Measurements from ENCODE around the gene RBM39.
"Not testable (repeated sequence)": the region's sequence is repeated elsewhere in the genome, so short reads cannot be mapped to it uniquely, and the experiment has no call there.

Gene RBM39

DNA sequence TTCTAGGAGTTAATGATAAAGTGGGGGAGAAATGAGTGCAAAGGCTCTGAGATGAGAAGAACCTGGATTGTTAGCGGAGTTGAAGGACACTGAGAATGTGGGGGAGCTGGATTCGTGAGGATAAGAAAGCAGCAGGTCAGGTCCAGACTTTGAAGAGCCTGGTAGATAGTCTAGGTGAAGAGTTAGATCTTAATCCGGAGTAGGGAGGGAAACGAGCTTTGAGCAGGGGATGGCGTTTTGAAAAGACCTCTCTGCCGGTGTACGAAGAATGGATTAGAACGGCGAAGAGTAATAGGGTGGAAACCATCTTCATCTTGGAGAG is 29.3 kb upstream of the RBM39 start:
- peaks cover 37% of the 10 kb centered on the region for H3K4me1 ChIP-seq (ENCODE audit: control insufficient read depth, insufficient read depth, low read length)
- no peak overlapping the region for H3K4me3 ChIP-seq (ENCODE audit: low read length)
- no peaks in the 10 kb centered on the region for H3K9me3 ChIP-seq (ENCODE audit: control insufficient read depth, low read length)
- H3K27me3 ChIP-seq (ENCODE audit: control insufficient read depth, insufficient read depth, low read length): no peaks in the 10 kb centered on the region
- H3K36me3 ChIP-seq (ENCODE audit: control insufficient read depth, insufficient read depth, low read length): peaks cover 7% of the 10 kb centered on the region
- H3K9ac ChIP-seq (ENCODE audit: low read length): peak overlapping the region; percentile 15

DNA sequence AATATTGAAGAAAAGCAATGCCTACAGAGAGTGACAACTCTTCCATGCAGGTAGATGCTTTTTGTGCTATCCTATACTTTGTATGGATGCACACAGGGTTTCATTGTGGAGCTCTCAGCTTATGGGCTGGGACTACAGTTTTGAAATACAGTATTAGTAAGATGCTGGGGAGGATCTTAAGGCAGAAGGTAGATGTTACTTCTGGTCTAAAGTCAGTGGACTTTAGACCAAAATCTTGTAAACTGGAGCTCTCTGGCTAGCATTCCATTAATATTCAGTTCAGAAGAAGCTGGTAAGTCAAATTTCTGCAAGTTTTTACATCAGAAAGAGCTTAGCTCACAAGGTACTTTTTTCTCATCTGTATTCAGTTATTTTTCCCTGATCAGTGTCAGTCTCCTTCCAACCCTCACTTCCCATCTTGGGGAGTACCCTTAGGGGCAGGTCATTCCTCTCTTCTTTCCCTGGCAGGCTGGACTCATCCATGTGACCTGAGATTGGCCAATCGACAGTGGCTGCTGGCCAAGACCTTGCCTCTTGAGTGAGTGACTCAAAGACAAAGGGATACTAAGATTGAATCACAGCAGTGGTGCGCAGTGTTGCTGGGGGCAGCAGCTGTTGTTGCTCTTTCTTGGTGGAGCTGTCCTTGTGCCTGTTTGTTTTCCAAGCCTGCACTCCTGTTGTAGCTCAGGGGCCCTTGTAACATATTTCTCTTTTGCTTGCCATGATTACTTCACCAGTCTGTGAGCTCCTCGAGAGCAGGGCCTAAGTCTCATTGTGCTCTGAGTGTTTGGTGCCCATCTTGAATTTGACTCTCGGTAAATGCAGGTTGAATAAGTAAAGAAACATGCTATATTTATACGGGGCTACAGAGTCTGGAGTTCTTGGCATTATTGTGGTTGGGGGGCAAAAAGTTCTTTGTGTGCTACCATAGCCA is 26.9 kb upstream of the RBM39 start:
- no peaks in the 10 kb centered on the region for H3K36me3 ChIP-seq (ENCODE audit: control insufficient read depth, insufficient read depth, low read length)
- no peaks in the 10 kb centered on the region for H3K9me3 ChIP-seq (ENCODE audit: control insufficient read depth, low read length)
- H3K4me1 ChIP-seq (ENCODE audit: control insufficient read depth, insufficient read depth, low read length): peaks cover 36% of the 10 kb centered on the region
- no peak overlapping the region for H3K4me3 ChIP-seq (ENCODE audit: low read length)
- no peaks in the 10 kb centered on the region for H3K27me3 ChIP-seq (ENCODE audit: control insufficient read depth, insufficient read depth, low read length)
- H3K9ac ChIP-seq (ENCODE audit: low read length): no peak overlapping the region

- Histone ChIP-seq H3K9me3 (ENCODE audit: control insufficient read depth, low read length) (no peaks in the 10 kb centered on the region), H3K36me3 (ENCODE audit: control insufficient read depth, insufficient read depth, low read length) (no peaks in the 10 kb centered on the region), H3K9ac (ENCODE audit: low read length) (peak overlapping the region; percentile 23), H3K4me1 (ENCODE audit: control insufficient read depth, insufficient read depth, low read length) (peaks cover 30% of the 10 kb centered on the region), H3K27me3 (ENCODE audit: control insufficient read depth, insufficient read depth, low read length) (no peaks in the 10 kb centered on the region), H3K4me3 (ENCODE audit: low read length) (no peak overlapping the region)
Measured at GRCh38 chr20:35767683-35768481, 25.8 kb upstream of the RBM39 start.

DNA sequence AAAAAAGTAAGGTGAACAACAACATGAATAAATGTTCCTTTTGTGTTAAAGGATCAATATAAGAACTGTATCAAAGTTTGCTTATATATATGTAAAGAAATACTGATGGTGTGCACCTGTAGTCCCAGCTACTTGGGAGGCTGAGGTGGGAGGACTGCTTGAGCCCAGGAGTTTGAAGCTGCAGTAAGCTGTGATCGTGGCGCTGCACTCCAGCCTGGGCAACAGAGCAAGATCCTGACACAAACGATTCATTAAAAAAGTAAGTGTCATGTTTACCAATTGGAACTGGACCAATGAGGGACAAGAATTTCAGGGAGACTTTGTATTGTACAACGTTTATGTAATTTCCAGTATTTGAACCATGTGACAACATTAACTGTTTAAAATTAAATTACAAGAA is 24.8 kb upstream of the RBM39 start:
- H3K36me3 ChIP-seq (ENCODE audit: control insufficient read depth, insufficient read depth, low read length): no peaks in the 10 kb centered on the region

DNA sequence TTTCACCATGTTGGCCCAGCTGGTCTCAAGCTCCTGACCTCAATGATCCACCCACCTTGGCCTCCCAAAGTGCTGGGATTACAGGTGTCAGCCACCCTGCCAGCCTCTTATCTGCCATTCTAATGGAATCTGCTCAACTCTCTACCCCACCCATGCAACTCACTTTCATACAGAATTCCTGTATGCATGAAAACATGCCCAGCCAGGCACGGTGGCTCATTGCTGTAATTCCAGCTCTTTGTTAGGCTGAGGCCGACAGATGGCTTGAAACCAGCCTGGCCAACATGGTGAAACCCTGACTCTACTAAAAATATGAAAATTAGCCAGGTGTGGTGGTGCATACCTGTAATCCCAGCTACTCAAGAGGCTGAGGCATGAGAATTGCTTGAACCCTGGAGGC is 22.9 kb upstream of the RBM39 start:
- not testable (repeated sequence) for H3K9me3 ChIP-seq (ENCODE audit: control insufficient read depth, low read length); H3K36me3 ChIP-seq (ENCODE audit: control insufficient read depth, insufficient read depth, low read length); H3K9ac ChIP-seq (ENCODE audit: low read length); H3K4me3 ChIP-seq (ENCODE audit: low read length); H3K27me3 ChIP-seq (ENCODE audit: control insufficient read depth, insufficient read depth, low read length)
- H3K4me1 ChIP-seq (ENCODE audit: control insufficient read depth, insufficient read depth, low read length): peaks cover 19% of the 10 kb centered on the region

More for the DNA sequence above, 24.8 kb upstream of the RBM39 start:
- peaks cover 27% of the 10 kb centered on the region for H3K4me1 ChIP-seq (ENCODE audit: control insufficient read depth, insufficient read depth, low read length)
- no peaks in the 10 kb centered on the region for H3K27me3 ChIP-seq (ENCODE audit: control insufficient read depth, insufficient read depth, low read length)
- H3K9ac ChIP-seq (ENCODE audit: low read length): no peak overlapping the region
- no peak overlapping the region for H3K4me3 ChIP-seq (ENCODE audit: low read length)
- no peaks in the 10 kb centered on the region for H3K9me3 ChIP-seq (ENCODE audit: control insufficient read depth, low read length)

GRCh38 chr20:35762461-35762860 is 20.4 kb upstream of the RBM39 start:
- Histone ChIP-seq H3K36me3 (ENCODE audit: control insufficient read depth, insufficient read depth, low read length) (no peaks in the 10 kb centered on the region), H3K9me3 (ENCODE audit: control insufficient read depth, low read length) (no peaks in the 10 kb centered on the region), H3K9ac (ENCODE audit: low read length) (no peak overlapping the region), H3K4me3 (ENCODE audit: low read length) (no peak overlapping the region), H3K27me3 (ENCODE audit: control insufficient read depth, insufficient read depth, low read length) (no peaks in the 10 kb centered on the region), H3K4me1 (ENCODE audit: control insufficient read depth, insufficient read depth, low read length) (no peaks in the 10 kb centered on the region)

- H3K36me3 ChIP-seq (ENCODE audit: control insufficient read depth, insufficient read depth, low read length); H3K9ac ChIP-seq (ENCODE audit: low read length); H3K9me3 ChIP-seq (ENCODE audit: control insufficient read depth, low read length); H3K4me1 ChIP-seq (ENCODE audit: control insufficient read depth, insufficient read depth, low read length); H3K27me3 ChIP-seq (ENCODE audit: control insufficient read depth, insufficient read depth, low read length); H3K4me3 ChIP-seq (ENCODE audit: low read length): not testable (repeated sequence)
Measured at GRCh38 chr20:35761548-35761947, 19.5 kb upstream of the RBM39 start.

- H3K9ac ChIP-seq (ENCODE audit: low read length): no peak overlapping the region
- H3K4me1 ChIP-seq (ENCODE audit: control insufficient read depth, insufficient read depth, low read length): no peaks in the 10 kb centered on the region
- H3K4me3 ChIP-seq (ENCODE audit: low read length): no peak overlapping the region
- no peaks in the 10 kb centered on the region for H3K27me3 ChIP-seq (ENCODE audit: control insufficient read depth, insufficient read depth, low read length)
- no peaks in the 10 kb centered on the region for H3K36me3 ChIP-seq (ENCODE audit: control insufficient read depth, insufficient read depth, low read length)
- no peaks in the 10 kb centered on the region for H3K9me3 ChIP-seq (ENCODE audit: control insufficient read depth, low read length)
Measured at GRCh38 chr20:35757098-35757705, 15.1 kb upstream of the RBM39 start.

GRCh38 chr20:35756404-35756803 is 14.3 kb upstream of the RBM39 start:
- H3K9me3 ChIP-seq (ENCODE audit: control insufficient read depth, low read length): no peaks in the 10 kb centered on the region
- H3K27me3 ChIP-seq (ENCODE audit: control insufficient read depth, insufficient read depth, low read length): no peaks in the 10 kb centered on the region
- H3K4me1 ChIP-seq (ENCODE audit: control insufficient read depth, insufficient read depth, low read length): no peaks in the 10 kb centered on the region
- H3K36me3 ChIP-seq (ENCODE audit: control insufficient read depth, insufficient read depth, low read length): no peaks in the 10 kb centered on the region
- H3K9ac ChIP-seq (ENCODE audit: low read length): no peak overlapping the region
- H3K4me3 ChIP-seq (ENCODE audit: low read length): no peak overlapping the region

GRCh38 chr20:35750611-35751010 is 8.6 kb upstream of the RBM39 start:
- no peaks in the 10 kb centered on the region for H3K9me3 ChIP-seq (ENCODE audit: control insufficient read depth, low read length)
- H3K4me1 ChIP-seq (ENCODE audit: control insufficient read depth, insufficient read depth, low read length): no peaks in the 10 kb centered on the region
- peaks cover 10% of the 10 kb centered on the region for H3K27me3 ChIP-seq (ENCODE audit: control insufficient read depth, insufficient read depth, low read length)
- H3K9ac ChIP-seq (ENCODE audit: low read length): no peak overlapping the region
- no peaks in the 10 kb centered on the region for H3K36me3 ChIP-seq (ENCODE audit: control insufficient read depth, insufficient read depth, low read length)
- no peak overlapping the region for H3K4me3 ChIP-seq (ENCODE audit: low read length)

DNA sequence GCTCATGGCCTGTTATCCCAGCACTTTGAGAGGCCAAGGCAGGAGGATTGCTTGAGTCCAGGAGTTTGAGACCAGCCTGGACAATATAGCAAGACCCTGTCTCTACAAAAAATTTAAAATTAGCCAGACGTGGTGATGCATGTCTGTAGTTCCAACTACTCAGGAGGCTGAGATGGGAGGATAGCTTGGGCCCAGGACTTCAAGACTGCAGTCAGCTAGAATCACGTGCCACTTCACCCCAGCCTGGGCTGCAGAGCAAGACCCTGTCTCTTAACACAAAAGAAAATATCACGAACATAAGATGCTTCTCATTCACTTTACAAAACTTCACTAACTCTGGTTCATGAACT is 2.4 kb upstream of the RBM39 start:
- not testable (repeated sequence) for H3K36me3 ChIP-seq (ENCODE audit: control insufficient read depth, insufficient read depth, low read length); H3K9ac ChIP-seq (ENCODE audit: low read length); H3K9me3 ChIP-seq (ENCODE audit: control insufficient read depth, low read length); H3K4me3 ChIP-seq (ENCODE audit: low read length); H3K27me3 ChIP-seq (ENCODE audit: control insufficient read depth, insufficient read depth, low read length)
- peaks cover 22% of the 10 kb centered on the region for H3K4me1 ChIP-seq (ENCODE audit: control insufficient read depth, insufficient read depth, low read length)

All from mucosa of stomach (tissue), 1 donor.